Small intestine (tissue), 7 donors: Measurements from ENCODE around the gene QTRT2. TPM values are rescaled to one million over a fixed set of nuclear protein-coding genes. Genes with fewer than 3 reads are reported as not detected.

Experiments
- DNase-seq, 2 donors: peaks; one replicate each; pipeline versions ENCODE4 v3.0.0 to v3.0.0-alpha.2; 2013
- FAIRE-seq: peaks from 2 replicates; lab custom pipeline; 2012; peaks lifted over from hg19 to GRCh38; lab: Jason Lieb, UNC
- H3K27ac ChIP-seq, 3 donors: one replicate each; pipeline ENCODE4 v1.5.1; 2013; ENCODE audit warnings: low read length in 2 of 3, mild to moderate bottlenecking in 2 of 3, control low read depth in 1 of 3, inconsistent platforms in 1 of 3, low read depth in 1 of 3, moderate library complexity in 1 of 3
- H3K27me3 ChIP-seq, 3 donors: one replicate each; pipeline ENCODE4 v1.6.1; 2013; ENCODE audit warnings: low read length in 3 of 3, inconsistent platforms in 1 of 3; ENCODE audit not compliant: control insufficient read depth in 3 of 3, insufficient read depth in 3 of 3
- H3K36me3 ChIP-seq, 3 donors: one replicate each; pipeline ENCODE4 v1.6.1; 2013; ENCODE audit warnings: low read length in 3 of 3, inconsistent platforms in 1 of 3, low read depth in 1 of 3, mild to moderate bottlenecking in 1 of 3, moderate library complexity in 1 of 3; ENCODE audit not compliant: control insufficient read depth in 3 of 3, insufficient read depth in 2 of 3
- H3K4me1 ChIP-seq, 3 donors: one replicate each; pipeline ENCODE4 v1.6.1; 2013; ENCODE audit warnings: low read length in 2 of 3, inconsistent platforms in 1 of 3, low read depth in 1 of 3, mild to moderate bottlenecking in 1 of 3, moderate library complexity in 1 of 3; ENCODE audit not compliant: control insufficient read depth in 3 of 3, insufficient read depth in 2 of 3
- H3K4me3 ChIP-seq, 3 donors: one replicate each; pipeline ENCODE4 v1.5.1; 2013; ENCODE audit warnings: low read length in 3 of 3, control low read depth in 1 of 3, inconsistent platforms in 1 of 3, low read depth in 1 of 3, mild to moderate bottlenecking in 1 of 3, moderate library complexity in 1 of 3
- H3K9me3 ChIP-seq, 2 donors: one replicate each; pipeline ENCODE4 v1.6.1; 2013; ENCODE audit warnings: low read depth in 1 of 2, low read length in 1 of 2; ENCODE audit not compliant: control insufficient read depth in 2 of 2, insufficient read depth in 1 of 2
- whole genome bisulfite sequencing, 3 donors: extraction: QIAGEN DNeasy Blood & Tissue Kit; methylation state at CpG; one replicate each; pipeline ENCODE4 v1.1.7; 2013; 5-methylcytosine and 5-hydroxymethylcytosine counted together
- polyA plus RNA-seq, 4 donors: library from polyadenylated mRNA; stranded (reverse) in 3 of 4; unstranded in 1 of 4; fragments of 200-250 nt in 3 of 4; fragments of 120-200 nt in 1 of 4; gene quantifications; one replicate each; pipeline versions ENCODE4 v1.2.1 to v1.2.3, GENCODE V29; 2013
- donor health status: healthy with polysubstance abuse.
- donor health status: control.
- donor health status: control.
- donor health status: Bipolar disorder and iron deficiency.
- donor health status: healthy.

QTRT2 gene
- polyA plus RNA-seq, 4 donors: 4.5 to 27.4 (median 7.3) TPM

DNA sequence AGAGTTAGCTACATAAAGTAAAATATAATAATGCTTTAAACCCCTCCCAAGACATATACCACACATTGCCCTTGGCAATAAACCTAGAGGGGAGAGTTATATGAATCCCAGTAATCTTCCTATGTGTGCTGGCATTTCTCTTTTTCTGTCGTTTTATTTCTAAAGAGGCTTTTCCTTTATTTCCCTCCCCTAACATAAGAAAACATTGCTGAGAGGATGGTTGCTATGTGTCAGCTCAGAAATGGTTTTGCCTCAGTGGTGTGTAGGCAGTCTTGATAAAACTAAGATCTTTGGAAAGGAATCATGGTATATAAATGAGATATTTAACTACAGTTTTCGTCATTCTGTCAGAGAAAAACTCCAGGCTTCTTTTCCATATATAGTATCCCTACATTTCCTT, 30.2 kb upstream of the QTRT2 start:
- H3K9me3 ChIP-seq: no peaks in the 10 kb centered on the region
- H3K27me3 ChIP-seq: no peaks in the 10 kb centered on the region
- H3K4me1 ChIP-seq: no peaks in the 10 kb centered on the region
- 80 to 89% (median 83%) methylated on average over 2 of the region's 2 CpGs for WGBS, 3 donors
- FAIRE-seq (no peak), DNase-seq (no peak)
- H3K4me3 ChIP-seq: no peak overlapping the region
- no peak overlapping the region for H3K27ac ChIP-seq
- no peaks in the 10 kb centered on the region for H3K36me3 ChIP-seq

DNA sequence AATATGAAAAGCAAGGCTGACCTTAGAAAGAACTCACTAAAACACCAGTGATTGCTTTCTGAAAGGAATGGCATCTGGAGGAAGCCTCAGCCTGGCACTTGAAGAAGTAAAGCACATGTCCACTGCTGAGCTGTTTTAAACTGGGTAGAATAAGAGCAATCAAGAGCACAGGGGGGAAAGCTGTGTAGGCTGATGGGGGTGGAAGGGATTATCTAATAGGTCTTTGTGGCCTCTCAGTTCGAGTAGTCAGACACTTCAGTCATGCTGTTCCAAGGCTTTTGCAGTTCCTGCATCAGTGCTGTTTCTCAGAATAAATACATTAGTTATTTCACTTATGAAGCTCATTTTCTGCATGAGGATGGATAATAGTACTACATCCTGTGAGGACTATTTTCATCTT, 22.8 kb upstream of the QTRT2 start:
- Histone ChIP-seq H3K36me3 (no peaks in the 10 kb centered on the region), H3K9me3 (no peaks in the 10 kb centered on the region), H3K27me3 (no peaks in the 10 kb centered on the region), H3K4me1 (no peaks in the 10 kb centered on the region), H3K4me3 (no peak overlapping the region), H3K27ac (no peak overlapping the region)
- DNase-seq (no peak), FAIRE-seq (no peak)
- WGBS, 3 donors: 65 to 81% (median 76%) methylated on average over 1 of the region's 1 CpG

DNA sequence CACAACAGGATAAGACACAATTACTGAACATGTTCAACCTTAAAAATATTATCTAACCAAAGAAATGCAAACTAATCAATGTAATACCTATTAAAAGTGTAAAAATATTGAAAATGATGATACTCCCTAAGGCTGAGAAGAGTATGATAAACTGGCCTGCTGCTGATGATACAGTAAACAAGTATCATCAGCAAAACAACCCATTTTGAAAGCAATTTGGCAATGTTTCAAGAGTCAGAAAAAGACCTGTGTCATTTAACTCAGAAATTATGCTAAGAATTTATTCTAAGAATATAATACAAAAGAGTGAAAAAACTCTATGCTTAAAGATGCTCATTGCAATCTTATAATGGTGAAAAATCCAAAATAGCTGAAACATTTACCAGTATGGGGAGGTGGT, 22.3 kb upstream of the QTRT2 start:
- DNase-seq (no peak), FAIRE-seq (no peak)

DNA sequence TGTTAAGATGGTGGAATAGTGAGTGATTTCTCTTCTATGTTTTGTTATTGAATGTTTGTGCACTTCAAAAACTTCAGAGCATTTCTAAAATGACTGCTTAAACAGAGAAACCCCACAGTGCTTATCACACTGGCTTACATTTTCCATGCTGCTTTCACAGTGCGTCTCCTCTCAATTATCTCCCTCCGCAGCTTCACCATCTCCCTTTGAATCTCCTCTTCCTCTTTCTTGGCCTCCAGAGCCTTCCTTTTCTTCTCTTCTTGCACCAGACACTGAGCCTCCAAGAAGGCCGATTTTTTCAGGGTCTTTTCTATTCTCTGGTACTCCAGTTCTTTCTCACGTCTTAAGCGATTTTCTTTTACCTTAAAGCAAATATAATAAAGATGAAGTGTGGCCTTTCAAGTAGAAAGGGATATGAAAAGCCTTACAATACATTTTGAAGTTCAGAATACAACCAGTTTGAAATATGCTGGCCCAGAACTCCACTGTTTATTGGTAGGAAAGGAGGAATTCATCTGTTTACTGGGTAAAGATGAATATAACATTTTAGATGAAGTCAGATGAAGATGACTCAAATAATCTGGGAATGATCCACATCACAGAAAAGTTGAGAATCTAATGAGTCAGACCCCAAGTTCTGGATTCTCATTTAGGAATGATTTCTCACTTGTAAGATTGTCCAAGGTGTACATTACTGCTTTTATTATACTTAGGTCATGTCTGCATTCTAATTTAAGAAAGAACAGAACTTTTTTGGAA, 21.6 kb upstream of the QTRT2 start:
- H3K9me3 ChIP-seq: no peaks in the 10 kb centered on the region
- no peak for FAIRE-seq
- H3K27ac ChIP-seq: no peak overlapping the region
- no peaks in the 10 kb centered on the region for H3K27me3 ChIP-seq
- no peak for DNase-seq
- no peaks in the 10 kb centered on the region for H3K4me1 ChIP-seq
- H3K36me3 ChIP-seq: peaks cover 0 to 4% (median 0%) of the 10 kb centered on the region in 3 donors
- no peak overlapping the region for H3K4me3 ChIP-seq
- 91 to 93% (median 92%) methylated on average over 5 of the region's 5 CpGs for WGBS, 3 donors

More for the DNA sequence above, 22.3 kb upstream of the QTRT2 start:
- Histone ChIP-seq H3K4me3 (no peak overlapping the region), H3K4me1 (no peaks in the 10 kb centered on the region), H3K27me3 (no peaks in the 10 kb centered on the region), H3K27ac (no peak overlapping the region), H3K9me3 (no peaks in the 10 kb centered on the region), H3K36me3 (peaks cover 0 to 2% (median 0%) of the 10 kb centered on the region in 3 donors)

DNA sequence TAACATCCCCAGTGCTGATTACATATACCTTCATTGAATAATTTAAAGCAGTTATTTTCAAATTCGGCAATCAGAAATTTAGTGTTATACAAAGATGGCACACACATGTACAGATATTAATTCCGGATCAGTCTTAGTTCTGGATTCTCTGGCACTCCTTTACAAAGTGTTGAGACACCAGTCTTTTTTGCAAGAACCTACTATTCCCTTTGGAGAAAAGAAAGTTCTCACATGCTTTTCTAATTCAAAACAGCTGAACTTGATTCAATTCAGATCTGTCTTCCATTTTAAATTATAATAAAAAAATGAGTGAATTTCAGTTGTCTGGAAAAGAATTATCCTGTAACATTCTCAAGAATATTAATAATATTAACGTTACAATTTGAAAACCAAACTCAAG, 20.6 kb upstream of the QTRT2 start:
- peaks cover 0 to 4% (median 0%) of the 10 kb centered on the region in 3 donors for H3K36me3 ChIP-seq

DNA sequence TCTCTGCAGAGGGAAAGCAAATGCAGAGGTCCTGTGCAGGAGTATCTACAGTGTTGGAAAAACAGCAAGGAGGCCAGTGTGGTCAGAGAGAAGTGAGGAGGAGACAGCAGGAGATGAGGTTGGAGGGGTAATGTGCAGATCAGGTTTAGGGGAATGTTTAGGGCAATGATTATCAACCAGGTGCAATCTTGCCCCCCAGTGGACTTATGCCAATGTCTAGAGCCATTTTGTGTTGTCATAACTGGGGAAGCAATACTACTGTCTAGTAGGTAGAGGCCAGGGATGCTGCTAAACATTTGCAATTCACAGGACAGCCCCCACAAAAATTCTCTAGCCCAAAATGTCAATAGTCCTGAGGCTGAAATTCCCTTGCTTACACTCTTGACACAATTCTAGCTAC, 13.3 kb upstream of the QTRT2 start:
- H3K36me3 ChIP-seq: peaks cover 0 to 4% (median 0%) of the 10 kb centered on the region in 3 donors
- FAIRE-seq (no peak), DNase-seq (no peak)
- H3K4me3 ChIP-seq: no peak overlapping the region
- H3K27me3 ChIP-seq: no peaks in the 10 kb centered on the region
- no peaks in the 10 kb centered on the region for H3K4me1 ChIP-seq
- H3K9me3 ChIP-seq: no peaks in the 10 kb centered on the region
- no peak overlapping the region for H3K27ac ChIP-seq

More for the DNA sequence above, 20.6 kb upstream of the QTRT2 start:
- Histone ChIP-seq H3K4me3 (no peak overlapping the region), H3K27ac (no peak overlapping the region), H3K9me3 (no peaks in the 10 kb centered on the region), H3K4me1 (no peaks in the 10 kb centered on the region), H3K27me3 (no peaks in the 10 kb centered on the region)
- FAIRE-seq: no peak
- WGBS, 3 donors: 93 to 95% (median 95%) methylated on average over 3 of the region's 3 CpGs
- no peak for DNase-seq

DNA sequence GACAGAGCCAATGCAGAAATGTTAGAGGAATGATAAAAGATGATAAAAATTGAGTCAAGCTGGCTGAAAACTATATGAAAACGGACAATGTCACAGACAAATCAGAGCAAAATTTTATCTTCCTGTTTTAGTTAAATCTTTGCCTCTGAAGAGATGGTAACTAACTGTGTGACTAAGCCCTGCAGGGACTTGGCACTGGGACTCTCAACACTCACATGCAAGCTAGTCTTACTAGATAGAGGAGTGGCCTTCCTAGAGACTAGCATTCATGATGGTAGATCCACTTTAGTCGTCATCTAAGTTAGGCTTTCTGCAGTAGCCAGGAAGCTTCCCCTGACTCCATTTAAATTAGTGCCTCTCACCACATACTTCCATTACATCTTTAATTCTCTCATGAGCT, 4.3 kb upstream of the QTRT2 start:
- no peaks in the 10 kb centered on the region for H3K36me3 ChIP-seq
- WGBS, 3 donors: 83 to 91% (median 89%) methylated on average over 2 of the region's 2 CpGs
- H3K27me3 ChIP-seq: no peaks in the 10 kb centered on the region
- no peak overlapping the region for H3K4me3 ChIP-seq
- no peak for FAIRE-seq
- DNase-seq: no peak
- H3K9me3 ChIP-seq: no peaks in the 10 kb centered on the region
- H3K27ac ChIP-seq: no peak overlapping the region
- peaks cover 0 to 4% (median under 1%) of the 10 kb centered on the region in 3 donors for H3K4me1 ChIP-seq

DNA sequence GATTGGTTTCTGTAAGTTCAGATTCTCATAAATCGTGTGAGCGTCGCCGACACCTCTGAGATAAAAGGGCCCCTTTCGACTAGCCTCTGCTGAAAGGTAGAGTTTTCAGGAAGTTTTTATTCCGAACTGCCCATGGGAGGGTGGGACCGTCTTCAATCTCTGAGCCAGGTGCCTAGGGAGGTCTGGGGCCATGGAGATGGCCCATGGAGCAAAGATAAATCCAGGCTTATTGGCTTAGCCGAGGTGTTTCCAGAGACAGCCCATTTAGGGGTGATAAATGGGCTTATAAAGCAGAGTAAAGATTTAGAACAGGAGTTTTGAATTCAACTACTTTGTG, 442 bp downstream of the QTRT2 start:
- Histone ChIP-seq H3K9me3 (no peaks in the 10 kb centered on the region), H3K27ac (peak overlapping the region; percentile 58 to 63 (median 62)), H3K4me1 (peaks cover 0 to 6% (median 4%) of the 10 kb centered on the region in 3 donors), H3K4me3 (peak overlapping the region; percentile 41 to 69 (median 62)), H3K27me3 (no peaks in the 10 kb centered on the region), H3K36me3 (peaks cover 0 to 6% (median 0%) of the 10 kb centered on the region in 3 donors)
- WGBS, 3 donors: 0% methylated on average over 8 of the region's 8 CpGs
- FAIRE-seq (no peak), DNase-seq (no peak)

DNA sequence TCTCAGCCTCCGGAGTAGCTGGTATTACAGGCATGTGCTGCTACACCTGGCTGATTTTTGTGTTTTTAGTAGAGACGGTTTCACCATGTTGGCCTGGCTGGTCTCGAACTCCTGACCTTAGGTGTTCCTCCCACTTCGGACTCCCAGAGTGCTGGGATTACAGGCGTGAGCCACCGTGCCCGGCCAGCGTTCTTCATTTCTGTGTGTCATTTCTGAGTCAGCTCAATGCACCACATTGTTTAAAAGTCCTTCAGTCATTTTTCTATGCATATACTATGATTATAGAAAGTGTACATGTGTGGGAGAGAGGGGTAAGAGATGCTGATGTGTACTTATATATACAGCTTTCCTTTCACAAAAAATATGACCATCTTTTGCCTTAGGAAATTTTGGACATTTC, 2.1 kb downstream of the QTRT2 start:
- H3K4me1 ChIP-seq: peaks cover 0 to 6% (median 4%) of the 10 kb centered on the region in 3 donors
- H3K36me3 ChIP-seq: peaks cover 0 to 6% (median 0%) of the 10 kb centered on the region in 3 donors
- FAIRE-seq (no peak), DNase-seq (no peak)
- 91 to 94% (median 93%) methylated on average over 8 of the region's 8 CpGs for WGBS, 3 donors
- H3K4me3 ChIP-seq: no peak overlapping the region
- no peaks in the 10 kb centered on the region for H3K9me3 ChIP-seq
- no peak overlapping the region for H3K27ac ChIP-seq
- H3K27me3 ChIP-seq: no peaks in the 10 kb centered on the region
